Peyer's patch (tissue), 4 donors: Measurements from ENCODE around the gene KCNT1.

Experiments used
- POLR2A ChIP-seq, 2 donors: fragments of 450-650 bp; IDR thresholded peaks; one replicate each; pipeline ENCODE4 v1.5.1; 2017; ENCODE audit warnings: antibody characterized with exemption in 2 of 2, mild to moderate bottlenecking in 2 of 2, moderate library complexity in 2 of 2
- TF ChIP-seq, protein P1 (sequence below), 6 experiments: fragments of 450-650 bp in 4 of 6; fragments of 200-600 bp in 2 of 6; sonication (generic) in 1 of 6; IDR thresholded peaks; one replicate each; pipeline ENCODE4 v1.5.1; 2017 to 2019; ENCODE audit warnings: antibody characterized with exemption in 6 of 6, mild to moderate bottlenecking in 3 of 6, moderate library complexity in 1 of 6

- TF ChIP-seq, protein P1, sequence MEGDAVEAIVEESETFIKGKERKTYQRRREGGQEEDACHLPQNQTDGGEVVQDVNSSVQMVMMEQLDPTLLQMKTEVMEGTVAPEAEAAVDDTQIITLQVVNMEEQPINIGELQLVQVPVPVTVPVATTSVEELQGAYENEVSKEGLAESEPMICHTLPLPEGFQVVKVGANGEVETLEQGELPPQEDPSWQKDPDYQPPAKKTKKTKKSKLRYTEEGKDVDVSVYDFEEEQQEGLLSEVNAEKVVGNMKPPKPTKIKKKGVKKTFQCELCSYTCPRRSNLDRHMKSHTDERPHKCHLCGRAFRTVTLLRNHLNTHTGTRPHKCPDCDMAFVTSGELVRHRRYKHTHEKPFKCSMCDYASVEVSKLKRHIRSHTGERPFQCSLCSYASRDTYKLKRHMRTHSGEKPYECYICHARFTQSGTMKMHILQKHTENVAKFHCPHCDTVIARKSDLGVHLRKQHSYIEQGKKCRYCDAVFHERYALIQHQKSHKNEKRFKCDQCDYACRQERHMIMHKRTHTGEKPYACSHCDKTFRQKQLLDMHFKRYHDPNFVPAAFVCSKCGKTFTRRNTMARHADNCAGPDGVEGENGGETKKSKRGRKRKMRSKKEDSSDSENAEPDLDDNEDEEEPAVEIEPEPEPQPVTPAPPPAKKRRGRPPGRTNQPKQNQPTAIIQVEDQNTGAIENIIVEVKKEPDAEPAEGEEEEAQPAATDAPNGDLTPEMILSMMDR (IDR thresholded peaks at IDR 0.05) = no peak
- TF ChIP-seq POLR2A (IDR thresholded peaks at IDR 0.05) = no peak
These were observed 69.5 kb downstream of the KCNT1 start for GRCh38 chr9:135771401-135772051.
